A673 (cell line): ENCODE measurements around the gene PTGDR. TPM values are rescaled to one million over a fixed set of nuclear protein-coding genes. Genes with fewer than 3 reads are reported as not detected.
A peak's percentile ranks its signal among the peaks of the same experiment; 100 is the strongest.

Experiments used
- BruUV-seq: library from RNA; stranded (reverse); fragments of 400-500 nt; replicated peaks from 2 replicates; lab custom pipeline; 2021; lab: Mats Ljungman, UMichigan
- CTCF ChIA-PET: fragments of 300-600 bp; sonication (Branson Sonifier 250); formaldehyde crosslinking; loops from one replicate; lab custom pipeline; 2022; ENCODE audit warnings: antibody characterized with exemption; lab: Charles Lee
- POLR2A ChIA-PET: fragments of 300-600 bp; sonication (Branson Sonifier 250); formaldehyde crosslinking; loops from one replicate; lab custom pipeline; 2022; ENCODE audit warnings: antibody characterized with exemption; ENCODE audit not compliant: low non-redundant PET; lab: Charles Lee
- DNase-seq: peaks from one replicate; pipeline ENCODE4 v3.0.0-alpha.2; 2015; ENCODE audit warnings: low spot score
- H3K27ac ChIP-seq: fragments of 200-600 bp; sonication (generic); 2 replicates; pipeline ENCODE4 v1.5.1; 2016; ENCODE audit warnings: mixed run types, low read depth, mild to moderate bottlenecking, mixed read lengths, antibody characterized with exemption, low read length; ENCODE audit not compliant: poor library complexity, severe bottlenecking
- H3K27me3 ChIP-seq: fragments of 200-600 bp; sonication (generic); replicated peaks from 2 replicates; pipeline ENCODE4 v1.6.1; 2017; ENCODE audit warnings: mixed run types, low read depth, mild to moderate bottlenecking, mixed read lengths, antibody characterized with exemption, low read length; ENCODE audit not compliant: insufficient read depth, poor library complexity
- H3K36me3 ChIP-seq: fragments of 200-600 bp; sonication (generic); 2 replicates; pipeline ENCODE4 v1.6.1; 2016; ENCODE audit warnings: mixed run types, mild to moderate bottlenecking, mixed read lengths, antibody characterized with exemption, low read length; ENCODE audit not compliant: insufficient read depth, poor library complexity, severe bottlenecking
- H3K4me1 ChIP-seq: fragments of 200-600 bp; sonication (generic); 2 replicates; pipeline ENCODE4 v1.6.1; 2017; ENCODE audit warnings: mixed run types, mild to moderate bottlenecking, mixed read lengths, antibody characterized with exemption, low read length; ENCODE audit not compliant: insufficient read depth, poor library complexity, severe bottlenecking
- H3K4me3 ChIP-seq: fragments of 200-600 bp; sonication (generic); 2 replicates; pipeline ENCODE4 v1.5.1; 2016; ENCODE audit warnings: low read depth, mixed run types, mild to moderate bottlenecking, mixed read lengths, low read length; ENCODE audit not compliant: poor library complexity, severe bottlenecking
- H3K9me3 ChIP-seq: fragments of 200-600 bp; sonication (generic); 2 replicates; pipeline ENCODE4 v1.6.1; 2016; ENCODE audit warnings: mixed run types, low read depth, mild to moderate bottlenecking, mixed read lengths, antibody characterized with exemption, low read length; ENCODE audit not compliant: poor library complexity, severe bottlenecking
- EZH2 ChIP-seq: fragments of 200-600 bp; sonication (generic); IDR thresholded peaks from 2 replicates; pipeline ENCODE4 v1.6.1; 2017; ENCODE audit warnings: borderline replicate concordance, low read depth, mild to moderate bottlenecking, mixed read lengths, antibody characterized with exemption, low read length; ENCODE audit not compliant: poor library complexity, severe bottlenecking
- intact Hi-C: fragments of 100-400 bp; cut with micrococcal nuclease; formaldehyde crosslinking; loops from one replicate; pipeline ENCODE4 v1.10.0; 2022; ENCODE audit not compliant: unreplicated experiment
- total RNA-seq: library from RNA; stranded (reverse); gene quantifications from 2 replicates; pipeline ENCODE4 v1.2.3, GENCODE V29; 2021
- TF ChIP-seq, protein P1 (sequence below): fragments of 300-800, 200-600 bp; sonication (generic); conservative IDR thresholded peaks from 2 replicates; pipeline ENCODE4 v1.5.1; 2017; ENCODE audit warnings: low read depth, mild to moderate bottlenecking, antibody characterized with exemption, low read length, moderate library complexity, mixed read lengths

PTGDR gene
- total RNA-seq, 1 experiment from 2014 or later: not detected

GRCh38 chr14:52325126-52325525, 57.6 kb downstream of the PTGDR start:
- no TSS peak for BruUV-seq
- H3K27me3 ChIP-seq: no peaks in the 10 kb centered on the region
- ChIA-PET POLR2A (no interaction called here), CTCF (no interaction called here)
- no peaks in the 10 kb centered on the region for H3K4me1 ChIP-seq
- no peak overlapping the region for H3K4me3 ChIP-seq
- intact Hi-C loops: no loop called here
- H3K27ac ChIP-seq: no peak overlapping the region
- peaks cover 9% of the 10 kb centered on the region for H3K9me3 ChIP-seq
- no peak for TF ChIP-seq EZH2
- TF ChIP-seq, protein P1, sequence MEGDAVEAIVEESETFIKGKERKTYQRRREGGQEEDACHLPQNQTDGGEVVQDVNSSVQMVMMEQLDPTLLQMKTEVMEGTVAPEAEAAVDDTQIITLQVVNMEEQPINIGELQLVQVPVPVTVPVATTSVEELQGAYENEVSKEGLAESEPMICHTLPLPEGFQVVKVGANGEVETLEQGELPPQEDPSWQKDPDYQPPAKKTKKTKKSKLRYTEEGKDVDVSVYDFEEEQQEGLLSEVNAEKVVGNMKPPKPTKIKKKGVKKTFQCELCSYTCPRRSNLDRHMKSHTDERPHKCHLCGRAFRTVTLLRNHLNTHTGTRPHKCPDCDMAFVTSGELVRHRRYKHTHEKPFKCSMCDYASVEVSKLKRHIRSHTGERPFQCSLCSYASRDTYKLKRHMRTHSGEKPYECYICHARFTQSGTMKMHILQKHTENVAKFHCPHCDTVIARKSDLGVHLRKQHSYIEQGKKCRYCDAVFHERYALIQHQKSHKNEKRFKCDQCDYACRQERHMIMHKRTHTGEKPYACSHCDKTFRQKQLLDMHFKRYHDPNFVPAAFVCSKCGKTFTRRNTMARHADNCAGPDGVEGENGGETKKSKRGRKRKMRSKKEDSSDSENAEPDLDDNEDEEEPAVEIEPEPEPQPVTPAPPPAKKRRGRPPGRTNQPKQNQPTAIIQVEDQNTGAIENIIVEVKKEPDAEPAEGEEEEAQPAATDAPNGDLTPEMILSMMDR: no peak
- H3K36me3 ChIP-seq: no peaks in the 10 kb centered on the region
- peak; percentile 18 for DNase-seq

- TF ChIP-seq EZH2: no peak
- TF ChIP-seq, protein P1: no peak
- Histone ChIP-seq H3K4me1 (no peaks in the 10 kb centered on the region), H3K9me3 (peaks cover 9% of the 10 kb centered on the region), H3K36me3 (no peaks in the 10 kb centered on the region), H3K4me3 (no peak overlapping the region), H3K27ac (no peak overlapping the region), H3K27me3 (no peaks in the 10 kb centered on the region)
- BruUV-seq: no TSS peak
- POLR2A ChIA-PET: no interaction called here
- CTCF ChIA-PET: no interaction called here
- intact Hi-C loops: no loop called here
- DNase-seq: no peak
These were observed 58.1 kb downstream of the PTGDR start for GRCh38 chr14:52325630-52326029.

Other genes starting within 250 kb of the PTGDR start
- 12.6 and 20.3 TPM in 2 replicates for gene NID2, start 198.6 kb upstream of the PTGDR start, total RNA-seq
- not detected in 2 replicates for gene PTGER2, start 46.6 kb downstream of the PTGDR start, total RNA-seq